NT2/D1 (cell line): Measurements from ENCODE around the gene ISOC1.

Source experiments
- SUZ12 ChIP-seq: IDR thresholded peaks from 2 replicates; pipeline ENCODE4 v1.6.1; 2011; ENCODE audit not compliant: insufficient read length, insufficient read depth; ENCODE audit errors: extremely low read depth
- ZNF274 ChIP-seq: IDR thresholded peaks from 2 replicates; pipeline ENCODE4 v1.6.1; 2011; ENCODE audit warnings: mild to moderate bottlenecking, low read depth, low read length

DNA sequence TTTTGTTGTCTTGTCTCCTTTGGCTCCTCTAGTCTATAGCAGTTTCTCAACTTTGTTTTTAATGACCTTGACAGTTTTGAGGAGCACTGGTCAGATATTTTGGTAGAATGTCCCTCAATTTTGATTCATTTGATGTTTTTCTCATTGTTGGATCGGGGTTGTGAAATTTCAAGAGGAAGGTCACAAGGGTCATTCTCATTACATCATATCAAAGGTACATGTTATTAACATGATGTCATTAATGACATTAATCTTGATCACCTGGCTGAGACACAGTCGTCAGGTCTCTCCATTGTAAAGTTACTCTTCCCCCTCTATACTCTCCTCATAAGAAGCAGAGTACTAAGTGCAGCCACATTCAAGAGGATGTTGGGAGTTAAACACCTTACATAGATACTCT lies 7.2 kb downstream of the ISOC1 start:
- no peak for TF ChIP-seq SUZ12
- no peak for TF ChIP-seq ZNF274
